Measurements from ENCODE around the gene CPEB2. TPM values are rescaled to one million over a fixed set of nuclear protein-coding genes. Genes with fewer than 3 reads are reported as not detected.

Gene CPEB2
- total RNA-seq, 1 experiment from 2014 or later: 3.3 TPM

GRCh38 chr4:15013585-15013984, 11.3 kb downstream of the CPEB2 start:
- ATAC-seq (no peak), DNase-seq (ENCODE audit: low spot score) (no peak)
- Mint-ChIP-seq H3K27me3 (ENCODE audit: low read depth) (no peaks in the 10 kb centered on the region), H3K27ac (no peak overlapping the region), H3K4me1 (peaks cover 23% of the 10 kb centered on the region), H3K4me3 (no peak overlapping the region), H3K36me3 (no peaks in the 10 kb centered on the region), H3K9me3 (no peaks in the 10 kb centered on the region)
- TF ChIP-seq ESRRA (CRISPR knock-in tag; IDR thresholded peaks at IDR 0.05; ENCODE audit: borderline replicate concordance) (no peak), ETV6 (CRISPR knock-in tag; IDR thresholded peaks at IDR 0.05) (no peak), OVOL2 (CRISPR knock-in tag; IDR thresholded peaks at IDR 0.05; ENCODE audit: borderline replicate concordance) (no peak), ZNF512 (CRISPR knock-in tag; IDR thresholded peaks at IDR 0.05; ENCODE audit: borderline replicate concordance) (no peak), ZBTB21 (CRISPR knock-in tag; IDR thresholded peaks at IDR 0.05; ENCODE audit: borderline replicate concordance) (no peak), JAZF1 (CRISPR knock-in tag; IDR thresholded peaks at IDR 0.05) (no peak), TEAD1 (CRISPR knock-in tag; IDR thresholded peaks at IDR 0.05) (no peak), ZNF263 (CRISPR knock-in tag; IDR thresholded peaks at IDR 0.05; ENCODE audit: low read depth) (no peak)
- CTCF ChIA-PET: no interaction called here
- POLR2A ChIA-PET: no interaction called here

- Mint-ChIP-seq H3K4me3 (no peak overlapping the region), H3K27ac (no peak overlapping the region), H3K9me3 (no peaks in the 10 kb centered on the region), H3K4me1 (peaks cover 8% of the 10 kb centered on the region), H3K36me3 (no peaks in the 10 kb centered on the region), H3K27me3 (ENCODE audit: low read depth) (no peaks in the 10 kb centered on the region)
- TF ChIP-seq MAX (CRISPR knock-in tag; IDR thresholded peaks at IDR 0.05) (no peak), ZBTB21 (CRISPR knock-in tag; IDR thresholded peaks at IDR 0.05; ENCODE audit: borderline replicate concordance) (no peak), ZNF232 (CRISPR knock-in tag; IDR thresholded peaks at IDR 0.05) (no peak), ELF4 (CRISPR knock-in tag; IDR thresholded peaks at IDR 0.05; ENCODE audit: low read depth) (no peak), ESRRA (CRISPR knock-in tag; IDR thresholded peaks at IDR 0.05; ENCODE audit: borderline replicate concordance) (no peak), ZNF263 (CRISPR knock-in tag; IDR thresholded peaks at IDR 0.05; ENCODE audit: low read depth) (no peak), USF1 (CRISPR knock-in tag; IDR thresholded peaks at IDR 0.05) (no peak), OVOL2 (CRISPR knock-in tag; IDR thresholded peaks at IDR 0.05; ENCODE audit: borderline replicate concordance) (no peak), SP1 (CRISPR knock-in tag; conservative IDR thresholded peaks at IDR 0.05) (no peak), NFE2L1 (CRISPR knock-in tag; IDR thresholded peaks at IDR 0.05) (no peak), STAT6 (CRISPR knock-in tag; conservative IDR thresholded peaks at IDR 0.05; ENCODE audit: low read depth) (no peak), ZNF425 (CRISPR knock-in tag; conservative IDR thresholded peaks at IDR 0.05) (no peak), ZNF121 (CRISPR knock-in tag; IDR thresholded peaks at IDR 0.05) (no peak), GABPB1 (CRISPR knock-in tag; IDR thresholded peaks at IDR 0.05) (no peak), E2F4 (CRISPR knock-in tag; IDR thresholded peaks at IDR 0.05; ENCODE audit: borderline replicate concordance, low read depth) (no peak), IRF2 (CRISPR knock-in tag; IDR thresholded peaks at IDR 0.05; ENCODE audit: borderline replicate concordance, low read depth) (no peak), NR3C1 (CRISPR knock-in tag; conservative IDR thresholded peaks at IDR 0.05; ENCODE audit: low read depth) (no peak), MLX (CRISPR knock-in tag; IDR thresholded peaks at IDR 0.05) (no peak)
- ChIA-PET POLR2A (interaction anchor here (0.7 kb wide), 1 partner anchor 143 kb away, joined by 3 read pairs; no protein-coding TSS in a partner anchor), CTCF (no interaction called here)
- DNase-seq (ENCODE audit: low spot score): no peak
- ATAC-seq: no peak
These were observed 12.9 kb downstream of the CPEB2 start for GRCh38 chr4:15015170-15015569.
